Pulmonary artery endothelial cell (primary cell): Measurements from ENCODE around the gene CEP295NL. TPM values are rescaled to one million over a fixed set of nuclear protein-coding genes. Genes with fewer than 3 reads are reported as not detected.

ENCODE experiments used
- total RNA-seq: library from RNA; depleted of rRNA; stranded (reverse); fragments of >200 nt; gene quantifications from 2 replicates; pipeline ENCODE4 v1.2.3, GENCODE V29; 2014

The CEP295NL gene
- total RNA-seq, 1 donor from 2014 or later, result 0.73 TPM

Other genes starting within 250 kb of the CEP295NL start
- gene CYTH1, start 120.9 kb downstream of the CEP295NL start, total RNA-seq, result 44.1 and 53.9 TPM in 2 replicates
- 18.9 and 19.1 TPM in 2 replicates for gene USP36, start 62.4 kb downstream of the CEP295NL start, total RNA-seq
- 34.1 and 39.5 TPM in 2 replicates for gene TIMP2, start 22.2 kb upstream of the CEP295NL start, total RNA-seq
- 2.3 and 4.1 TPM in 2 replicates for gene LGALS3BP, start 76.7 kb upstream of the CEP295NL start, total RNA-seq
- 54.4 and 105 TPM in 2 replicates for gene CANT1, start 106.6 kb upstream of the CEP295NL start, total RNA-seq
- 10.7 and 20.2 TPM in 2 replicates for gene C1QTNF1, start 121.0 kb upstream of the CEP295NL start, total RNA-seq
- 11.2 and 16.9 TPM in 2 replicates for gene ENGASE, start 171.6 kb upstream of the CEP295NL start, total RNA-seq